Hepatocyte (in vitro differentiated cells): Measurements from ENCODE around the gene PLOD1.

Experiments
- EZH2phosphoT487 ChIP-seq: fragments of 200-600 bp; sonication (generic); IDR thresholded peaks from one replicate; pipeline ENCODE4 v1.6.1; 2018; ENCODE audit warnings: antibody characterized with exemption, mild to moderate bottlenecking, low read depth, moderate library complexity; ENCODE audit not compliant: unreplicated experiment, severe bottlenecking
- TF ChIP-seq, protein P1 (sequence below): fragments of 200-600 bp; sonication (generic); IDR thresholded peaks from 2 replicates; pipeline ENCODE4 v1.5.1; 2016; ENCODE audit warnings: antibody characterized with exemption, mild to moderate bottlenecking; ENCODE audit not compliant: poor library complexity

DNA sequence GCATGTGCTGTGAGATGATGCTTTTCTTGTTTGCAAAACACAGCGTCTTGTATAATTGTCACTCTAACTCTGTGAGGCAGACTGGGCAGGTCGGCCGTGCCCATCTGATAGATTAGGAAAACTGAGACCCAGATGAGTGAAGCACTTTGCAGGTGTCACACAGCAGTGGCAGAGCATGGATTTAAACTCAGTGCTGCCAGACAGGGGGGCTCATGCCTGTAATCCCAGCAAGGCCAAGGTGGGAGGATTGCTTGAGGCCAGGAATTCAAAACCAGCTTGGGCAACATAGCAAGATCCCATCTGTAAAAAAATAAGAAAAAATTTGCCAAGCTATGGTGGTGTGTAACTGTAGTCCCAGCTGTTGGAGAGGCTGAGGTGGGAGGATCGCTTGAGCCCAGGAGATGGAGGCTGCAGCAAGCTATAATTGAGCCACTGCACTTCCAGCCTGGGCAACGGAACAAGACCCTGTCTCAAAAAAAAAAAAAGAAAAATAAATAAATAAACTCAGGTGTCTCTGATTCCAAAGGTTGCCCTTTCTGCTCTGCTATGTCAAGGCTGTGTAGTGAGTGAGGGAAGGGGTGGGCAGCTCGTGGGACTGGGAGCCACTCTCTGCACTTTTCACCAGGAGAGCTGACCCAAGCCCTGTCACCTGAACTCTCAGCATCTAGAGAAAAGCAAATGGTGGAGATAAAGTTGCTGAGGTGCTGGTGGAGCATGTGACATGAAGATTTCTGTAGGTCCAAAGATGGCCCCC, 42.9 kb upstream of the PLOD1 start:
- TF ChIP-seq, protein P1, sequence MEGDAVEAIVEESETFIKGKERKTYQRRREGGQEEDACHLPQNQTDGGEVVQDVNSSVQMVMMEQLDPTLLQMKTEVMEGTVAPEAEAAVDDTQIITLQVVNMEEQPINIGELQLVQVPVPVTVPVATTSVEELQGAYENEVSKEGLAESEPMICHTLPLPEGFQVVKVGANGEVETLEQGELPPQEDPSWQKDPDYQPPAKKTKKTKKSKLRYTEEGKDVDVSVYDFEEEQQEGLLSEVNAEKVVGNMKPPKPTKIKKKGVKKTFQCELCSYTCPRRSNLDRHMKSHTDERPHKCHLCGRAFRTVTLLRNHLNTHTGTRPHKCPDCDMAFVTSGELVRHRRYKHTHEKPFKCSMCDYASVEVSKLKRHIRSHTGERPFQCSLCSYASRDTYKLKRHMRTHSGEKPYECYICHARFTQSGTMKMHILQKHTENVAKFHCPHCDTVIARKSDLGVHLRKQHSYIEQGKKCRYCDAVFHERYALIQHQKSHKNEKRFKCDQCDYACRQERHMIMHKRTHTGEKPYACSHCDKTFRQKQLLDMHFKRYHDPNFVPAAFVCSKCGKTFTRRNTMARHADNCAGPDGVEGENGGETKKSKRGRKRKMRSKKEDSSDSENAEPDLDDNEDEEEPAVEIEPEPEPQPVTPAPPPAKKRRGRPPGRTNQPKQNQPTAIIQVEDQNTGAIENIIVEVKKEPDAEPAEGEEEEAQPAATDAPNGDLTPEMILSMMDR: no peak
- TF ChIP-seq EZH2phosphoT487: no peak
